Measurements from ENCODE around the gene CACNA1I. TPM values are rescaled to one million over a fixed set of nuclear protein-coding genes. Genes with fewer than 3 reads are reported as not detected.

CACNA1I gene
- total RNA-seq, 6 experiments from 2014 or later: 0.06 TPM; not detected in 5

DNA sequence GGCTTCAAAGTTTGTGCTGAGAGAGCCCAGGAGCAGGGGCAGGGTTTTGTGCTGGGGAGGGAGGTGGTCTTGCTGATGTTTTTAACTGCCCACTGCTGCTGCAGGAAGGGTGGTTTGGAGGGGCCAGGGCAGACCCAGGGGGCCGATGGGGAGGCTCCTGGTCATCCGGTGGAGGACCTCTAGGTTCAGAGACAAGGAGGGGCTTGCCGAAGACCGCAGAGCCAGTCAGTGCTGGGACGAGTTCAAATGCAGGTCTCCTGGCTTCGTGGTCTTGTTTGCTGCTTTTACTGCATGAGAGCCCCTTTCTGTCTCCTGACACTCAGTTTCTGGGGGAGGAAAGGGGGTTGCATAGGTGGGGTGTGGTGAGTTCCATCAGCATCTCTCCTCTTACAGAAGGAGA lies 26.0 kb downstream of the CACNA1I start:
- TF ChIP-seq CTCF (IDR thresholded peaks at IDR 0.05) (no peak), POLR2A (IDR thresholded peaks at IDR 0.05) (no peak)
- no peaks in the 10 kb centered on the region for H3K27me3 ChIP-seq
- H3K9me3 ChIP-seq: no peaks in the 10 kb centered on the region
- no peak for ATAC-seq
- no peak overlapping the region for H3K27ac ChIP-seq
- no peaks in the 10 kb centered on the region for H3K4me1 ChIP-seq
- 33% methylated on average over 3 of the region's 6 CpGs for WGBS (ENCODE audit: insufficient coverage, low coverage, low lambda C conversion rate, missing lambda C conversion rate)
- no peak overlapping the region for H3K4me3 ChIP-seq
- no peak for DNase-seq
- intact Hi-C loops (cut with DNase I): no loop called here
- H3K36me3 ChIP-seq: no peaks in the 10 kb centered on the region

DNA sequence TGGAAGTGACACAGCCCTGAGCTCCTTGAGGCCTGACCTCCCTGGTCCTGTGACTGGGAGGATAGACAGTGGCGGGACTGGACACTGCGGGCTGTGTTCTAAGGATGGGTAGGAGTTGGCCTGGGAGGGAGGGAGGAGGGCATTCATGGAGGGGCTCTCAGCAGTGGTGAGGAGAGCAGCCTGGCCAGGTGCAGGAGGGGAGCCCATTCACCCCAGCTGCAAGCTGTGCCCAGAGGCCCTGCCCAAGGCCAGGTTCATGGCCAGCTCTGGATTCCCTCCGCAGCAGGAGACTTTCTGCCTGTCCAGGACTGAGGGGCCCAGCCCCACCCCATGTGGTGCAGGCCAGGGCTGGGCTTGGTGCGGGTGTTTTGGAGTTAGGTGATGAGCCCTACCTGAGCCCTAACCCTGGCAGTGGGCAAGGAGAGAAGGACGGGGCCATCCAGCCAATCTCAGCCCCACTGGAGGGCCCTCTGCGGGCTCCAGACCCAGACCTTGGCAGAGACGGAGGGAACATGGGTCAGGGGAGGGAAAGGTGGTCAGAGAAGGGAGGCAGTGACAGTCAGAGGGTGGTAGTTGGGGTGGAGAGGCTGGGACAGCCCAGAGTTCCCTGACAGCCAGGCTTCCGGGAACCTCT lies 26.8 kb downstream of the CACNA1I start:
- DNase-seq (no peak), ATAC-seq (peak in 3 of 4 donors; percentile 5 to 24 (median 11))
- no peaks in the 10 kb centered on the region for H3K27me3 ChIP-seq
- no peak overlapping the region for H3K27ac ChIP-seq
- TF ChIP-seq POLR2A (IDR thresholded peaks at IDR 0.05) (no peak), CTCF (IDR thresholded peaks at IDR 0.05) (no peak)
- H3K4me1 ChIP-seq: no peaks in the 10 kb centered on the region
- intact Hi-C loops (cut with DNase I): no loop called here
- no peaks in the 10 kb centered on the region for H3K9me3 ChIP-seq
- H3K4me3 ChIP-seq: no peak overlapping the region
- WGBS (ENCODE audit: insufficient coverage, low coverage, low lambda C conversion rate, missing lambda C conversion rate): 10% methylated on average over 2 of the region's 8 CpGs
- no peaks in the 10 kb centered on the region for H3K36me3 ChIP-seq

DNA sequence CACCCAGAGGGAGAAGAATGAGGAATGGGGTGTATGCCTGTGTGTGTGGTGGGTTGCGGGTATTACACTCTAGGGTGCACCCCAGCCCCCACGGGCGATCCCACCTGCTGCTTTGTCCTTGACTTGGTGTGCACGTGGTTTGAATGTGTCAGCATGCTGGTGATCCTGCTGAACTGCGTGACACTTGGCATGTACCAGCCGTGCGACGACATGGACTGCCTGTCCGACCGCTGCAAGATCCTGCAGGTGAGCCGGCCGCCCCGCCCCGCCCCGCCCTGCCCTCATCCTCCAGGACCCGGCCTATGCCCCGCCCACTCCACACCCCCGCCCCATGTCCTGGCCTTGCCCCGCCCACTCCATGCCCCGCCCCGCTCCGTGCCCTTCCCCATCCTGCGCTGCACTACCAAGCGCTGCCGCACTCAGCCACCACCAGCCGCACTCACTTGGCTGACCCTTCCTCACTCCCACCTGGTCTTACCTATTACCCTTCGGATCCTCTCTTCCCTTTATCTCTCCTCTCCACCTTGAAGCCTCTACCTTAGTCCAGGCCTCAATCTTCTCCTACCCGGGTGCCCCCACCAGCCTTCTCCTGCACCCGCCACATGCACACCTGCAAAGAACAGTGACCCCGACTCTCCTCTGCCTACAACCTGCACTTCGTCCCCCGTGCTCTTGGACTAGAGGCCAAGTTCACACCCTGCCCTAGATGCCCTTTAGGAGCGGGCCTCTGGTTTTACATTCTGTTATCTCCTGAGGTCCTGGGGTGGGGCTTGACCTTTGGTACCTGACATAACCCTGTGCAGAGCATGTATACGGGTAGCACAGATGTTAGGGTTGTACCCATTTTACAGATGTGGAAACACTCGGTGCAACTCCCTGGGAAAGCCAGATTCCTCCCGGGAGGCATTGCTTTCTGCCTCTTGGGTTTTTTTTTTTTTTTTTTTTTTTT lies 27.7 kb downstream of the CACNA1I start:
- no peaks in the 10 kb centered on the region for H3K4me1 ChIP-seq
- DNase-seq (peak in 1 of 3 donors; percentile 60), ATAC-seq (peak; percentile 53 to 77 (median 63))
- H3K4me3 ChIP-seq: no peak overlapping the region
- no peaks in the 10 kb centered on the region for H3K27me3 ChIP-seq
- H3K36me3 ChIP-seq: no peaks in the 10 kb centered on the region
- H3K9me3 ChIP-seq: no peaks in the 10 kb centered on the region
- 20% methylated on average over 17 of the region's 36 CpGs for WGBS (ENCODE audit: insufficient coverage, low coverage, low lambda C conversion rate, missing lambda C conversion rate)
- TF ChIP-seq CTCF (IDR thresholded peaks at IDR 0.05): no peak
- H3K27ac ChIP-seq: no peak overlapping the region
- intact Hi-C loops (cut with DNase I): no loop called here

- Histone ChIP-seq H3K9me3 (no peaks in the 10 kb centered on the region), H3K27ac (no peak overlapping the region), H3K27me3 (no peaks in the 10 kb centered on the region), H3K36me3 (no peaks in the 10 kb centered on the region), H3K4me1 (no peaks in the 10 kb centered on the region), H3K4me3 (no peak overlapping the region)
- 73% methylated on average over 7 of the region's 18 CpGs for WGBS (ENCODE audit: insufficient coverage, low coverage, low lambda C conversion rate, missing lambda C conversion rate)
- no peak for ATAC-seq
- DNase-seq: no peak
- intact Hi-C loops (cut with DNase I): no loop called here
- TF ChIP-seq POLR2A (IDR thresholded peaks at IDR 0.05) (no peak), CTCF (IDR thresholded peaks at IDR 0.05) (no peak)
These were observed 30.1 kb downstream of the CACNA1I start for GRCh38 chr22:39600491-39601179.
